ENCODE measurements around the gene VCP.

VCP gene

GRCh38 chr9:35072461-35073278 lies at the start of gene VCP:
VCP (minus strand) TSS chr9:35072625; CDS start chr9:35072353, 272 bp downstream.
- DNase-seq (ENCODE audit: low read depth): peak; percentile 94

- peak; percentile 74 for DNase-seq (ENCODE audit: low read depth)
Measured at GRCh38 chr9:35116898-35117551, 44.6 kb upstream of the VCP start.

- DNase-seq (ENCODE audit: low read depth): no peak
Measured at GRCh38 chr9:35116539-35116897, 44.1 kb upstream of the VCP start.

GRCh38 chr9:35115680-35116538 lies 43.5 kb upstream of the VCP start, which contains the start of gene ATOSB:
ATOSB (minus strand) TSS chr9:35115862; CDS start chr9:35108274, 7,588 bp downstream.
- DNase-seq (ENCODE audit: low read depth): peak; percentile 91

- DNase-seq (ENCODE audit: low read depth): no peak
Measured at GRCh38 chr9:35114840-35115628, 42.6 kb upstream of the VCP start.

GRCh38 chr9:35114113-35114839 lies 41.9 kb upstream of the VCP start:
- peak; percentile 48 for DNase-seq (ENCODE audit: low read depth)

- no peak for DNase-seq (ENCODE audit: low read depth)
Measured at GRCh38 chr9:35112257-35113020, 40.0 kb upstream of the VCP start.

- peak; percentile 93 for DNase-seq (ENCODE audit: low read depth)
Measured at GRCh38 chr9:35111001-35111933, 38.8 kb upstream of the VCP start.

GRCh38 chr9:35110327-35110761 lies 37.9 kb upstream of the VCP start:
- DNase-seq (ENCODE audit: low read depth): no peak

- DNase-seq (ENCODE audit: low read depth): no peak
Measured at GRCh38 chr9:35108946-35109575, 36.6 kb upstream of the VCP start.

- DNase-seq (ENCODE audit: low read depth): no peak
Measured at GRCh38 chr9:35108461-35108860, 36.0 kb upstream of the VCP start.

GRCh38 chr9:35107297-35108290 lies 35.2 kb upstream of the VCP start:
- no peak for DNase-seq (ENCODE audit: low read depth)

GRCh38 chr9:35106343-35106730 lies 33.9 kb upstream of the VCP start:
- DNase-seq (ENCODE audit: low read depth): no peak

- no peak for DNase-seq (ENCODE audit: low read depth)
Measured at GRCh38 chr9:35105571-35106342, 33.3 kb upstream of the VCP start.

GRCh38 chr9:35105126-35105525 lies 32.7 kb upstream of the VCP start:
- DNase-seq (ENCODE audit: low read depth): no peak

- no peak for DNase-seq (ENCODE audit: low read depth)
Measured at GRCh38 chr9:35104586-35104985, 32.2 kb upstream of the VCP start.

All from stimulated activated CD8-positive, alpha-beta memory T cell treated with anti-CD3 and anti-CD28 coated beads, Interleukin-4, amount 100 ng/mL, for 24 hours (primary cell).